OCI-M1 (cell line): Measurements from ENCODE around the gene ELSPBP1.
"Not testable (repeated sequence)": the region's sequence is repeated elsewhere in the genome, so short reads cannot be mapped to it uniquely, and the experiment has no call there.

Experiments
- DNase-seq: peaks from one replicate; lab custom pipeline; 2025; lab: John Stamatoyannopoulos, UW

Gene ELSPBP1

DNA sequence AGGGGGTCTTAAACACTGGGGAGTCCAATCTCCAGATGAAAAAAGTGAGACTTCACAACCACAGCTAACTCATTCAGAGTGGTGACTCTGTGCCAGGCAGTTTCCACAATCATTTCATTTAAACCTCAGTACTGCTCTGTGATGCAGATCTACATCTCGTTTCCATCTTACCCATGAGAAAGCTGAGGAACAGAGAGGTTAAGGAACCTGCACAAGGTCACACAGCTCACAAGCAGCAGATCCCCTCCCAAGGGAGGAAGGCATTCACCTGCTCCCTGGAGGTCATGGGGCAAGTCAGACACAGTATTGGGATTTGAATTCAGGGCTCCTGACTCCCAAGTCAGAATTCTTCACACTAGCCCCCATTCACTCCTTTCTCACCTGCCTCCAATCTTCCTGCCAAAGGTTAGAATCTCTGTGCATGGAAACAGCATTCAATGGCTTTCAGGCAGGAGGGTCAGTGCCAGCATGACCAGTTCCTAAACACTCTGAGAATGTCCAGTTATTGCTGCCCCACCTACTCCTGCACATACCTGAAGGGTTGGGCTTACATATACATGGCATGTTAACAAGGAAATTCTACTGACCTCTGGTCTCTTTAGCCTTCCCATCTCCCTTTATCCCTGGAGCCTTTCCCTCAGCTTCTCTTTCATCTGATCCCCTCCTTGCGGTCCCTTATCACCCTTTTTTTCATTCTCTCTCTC lies 47.6 kb downstream of the ELSPBP1 start:
- DNase-seq, result no peak

DNA sequence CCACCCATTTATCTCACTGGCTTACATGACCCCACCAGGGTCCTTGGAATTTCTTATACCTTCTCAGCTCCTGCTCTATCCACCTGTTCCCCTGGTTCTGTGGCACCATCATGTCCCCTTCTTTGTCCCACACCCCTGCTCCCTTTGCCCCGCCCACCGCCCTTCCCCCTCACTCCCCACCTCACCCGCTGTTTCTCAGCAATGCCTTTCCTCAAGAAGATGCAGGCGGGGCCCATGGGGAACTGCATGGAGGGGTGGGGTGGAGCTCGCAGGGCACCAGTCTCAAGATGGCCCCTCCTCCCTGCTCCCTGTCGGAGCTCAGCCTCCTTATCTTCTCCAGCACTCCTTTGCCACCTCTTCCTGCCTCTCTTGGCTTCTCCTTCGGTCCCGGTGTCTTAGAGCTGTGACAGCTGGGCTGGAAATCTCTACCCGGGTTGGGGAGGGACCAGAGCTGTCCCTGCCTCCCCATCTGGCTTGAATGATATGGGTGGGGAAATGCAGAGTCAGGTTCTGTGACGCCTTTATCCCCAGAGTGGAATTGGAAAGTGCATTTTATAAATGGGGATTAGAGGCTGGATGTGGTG lies 49.3 kb downstream of the ELSPBP1 start, which contains the start of gene CABP5:
TSS of gene CABP5 (minus strand) at position 405 of the 584 bp plus-strand sequence. CDS start at position 248, 157 bp downstream.
- peak; percentile 22 for DNase-seq

DNA sequence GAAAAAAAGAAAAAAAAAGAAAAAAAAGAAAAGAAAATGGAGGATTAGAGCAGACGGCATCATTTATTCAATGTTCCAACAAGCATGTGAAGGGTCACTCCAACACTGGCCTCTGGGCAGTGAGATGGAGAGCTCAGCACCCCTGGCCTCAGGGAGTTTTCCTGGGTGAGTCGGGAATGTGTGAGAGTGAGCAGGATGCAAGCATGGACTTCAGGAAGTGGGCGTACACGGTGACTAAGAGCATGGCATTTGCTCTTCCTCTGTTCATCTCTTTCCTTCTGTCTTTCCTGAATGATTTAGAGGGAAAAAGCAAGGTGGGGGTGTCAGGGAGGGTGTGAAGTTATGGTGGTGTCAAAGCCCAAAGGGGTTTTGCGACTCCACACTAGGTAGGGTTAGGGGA lies 50.1 kb downstream of the ELSPBP1 start:
- DNase-seq, result no peak

DNA sequence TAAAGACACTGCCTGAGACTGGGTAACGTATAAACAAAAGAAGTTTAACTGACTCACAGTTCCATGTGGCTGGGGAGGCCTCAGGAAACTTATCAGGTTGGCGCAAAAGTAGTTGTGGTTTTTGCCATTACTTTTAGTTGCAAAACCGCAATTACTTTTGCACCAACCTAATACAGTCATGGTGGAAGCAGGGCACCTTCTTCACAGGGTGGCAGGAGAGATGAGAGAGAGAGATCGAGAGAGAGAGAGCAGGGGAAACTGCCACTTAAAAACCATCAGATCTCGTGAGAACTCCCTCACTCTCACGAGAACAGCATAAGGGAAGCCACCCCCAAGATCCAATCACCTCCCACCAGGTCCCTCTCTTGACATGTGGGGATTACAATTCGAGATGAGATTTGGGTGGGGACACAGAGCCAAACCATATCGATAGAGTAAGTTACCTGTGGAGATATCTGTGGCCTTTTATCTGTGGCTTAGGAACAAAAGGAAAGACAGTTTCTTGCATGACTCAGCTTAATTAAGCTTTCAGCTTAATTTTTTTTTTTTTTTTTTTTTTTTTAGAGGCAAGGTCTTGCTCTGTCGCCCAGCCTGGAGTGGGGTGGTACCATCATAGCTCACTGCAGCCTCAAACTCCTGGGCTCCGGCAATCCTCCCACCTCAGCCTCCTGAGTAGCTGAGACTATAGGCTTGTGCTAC lies 57.1 kb downstream of the ELSPBP1 start:
- peak; percentile 73 for DNase-seq

DNA sequence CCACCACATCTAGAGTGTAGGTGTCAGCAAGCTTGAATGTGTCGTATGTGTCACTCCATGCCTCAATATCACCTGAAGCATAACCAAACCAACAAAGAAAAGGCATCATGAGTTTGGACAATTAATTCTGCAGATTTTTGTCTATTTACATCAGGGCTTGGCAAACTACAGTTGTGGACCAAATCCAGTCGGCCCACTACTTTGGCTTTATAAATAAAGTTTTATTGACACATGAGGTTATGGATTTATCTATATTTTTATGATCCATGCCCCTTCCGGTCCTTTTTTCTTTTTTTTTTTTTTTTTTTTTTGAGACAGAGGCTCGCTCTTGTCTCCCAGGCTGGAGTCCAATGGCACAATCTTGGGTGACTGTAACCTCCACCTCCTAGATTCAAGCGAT lies 58.6 kb downstream of the ELSPBP1 start:
- no peak for DNase-seq

DNA sequence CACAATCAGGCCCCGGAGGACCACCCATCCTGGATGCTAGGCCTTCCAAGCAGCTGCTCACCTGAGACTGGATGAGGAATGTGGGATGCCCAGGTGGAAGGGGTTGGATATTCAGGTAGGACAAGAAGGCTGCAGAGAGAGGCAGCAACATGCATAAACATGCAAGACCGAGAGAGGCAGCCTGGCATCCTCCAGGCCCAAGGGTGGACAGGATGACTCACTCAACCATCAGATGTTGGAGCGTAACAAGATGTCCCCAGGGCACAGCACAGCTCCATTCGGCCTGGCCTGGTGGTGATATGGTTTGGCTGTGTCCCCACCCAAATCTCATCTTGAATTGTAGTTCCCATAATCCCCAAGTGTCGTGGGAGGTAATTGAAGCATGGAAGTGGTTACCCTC lies 59.4 kb downstream of the ELSPBP1 start:
- no peak for DNase-seq

DNA sequence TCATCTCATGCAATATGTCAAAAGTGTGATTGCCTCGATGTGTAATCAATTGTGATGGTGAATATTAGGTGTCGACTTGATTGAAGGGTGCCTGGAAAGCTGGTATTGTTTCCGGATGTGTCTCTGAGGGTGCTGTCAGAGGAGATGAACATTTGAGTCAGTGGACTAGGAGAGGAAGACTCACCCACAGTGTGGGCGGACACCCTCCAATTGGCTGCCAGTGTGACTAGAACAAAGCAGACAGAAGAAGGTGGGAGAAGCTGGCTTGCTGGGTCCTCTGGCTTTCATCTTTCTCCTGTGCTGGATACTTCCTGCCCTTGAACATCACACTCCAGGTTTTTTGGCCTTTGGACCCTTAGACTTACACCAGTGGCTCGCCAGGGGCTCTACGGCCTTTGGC lies 64.9 kb downstream of the ELSPBP1 start:
- no peak for DNase-seq

DNA sequence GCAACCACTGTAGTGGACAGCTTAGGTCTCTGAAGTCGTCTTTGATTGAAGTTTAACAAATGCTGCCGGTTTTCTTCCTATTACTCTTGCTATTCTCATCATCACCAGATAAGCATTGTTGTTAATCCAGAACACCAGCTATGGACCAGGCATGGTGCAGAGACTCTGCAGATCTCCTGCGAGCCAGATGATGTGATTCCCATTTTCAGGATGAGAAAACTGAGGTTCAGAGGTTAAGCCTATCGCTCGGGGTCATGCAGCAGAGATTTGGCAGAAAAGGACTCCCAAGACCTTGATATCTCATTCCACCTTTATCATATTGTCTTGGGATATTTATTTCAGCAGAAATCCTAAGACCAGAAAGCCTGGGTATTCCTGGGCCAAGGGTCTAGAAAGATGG lies 65.9 kb downstream of the ELSPBP1 start:
- no peak for DNase-seq

DNA sequence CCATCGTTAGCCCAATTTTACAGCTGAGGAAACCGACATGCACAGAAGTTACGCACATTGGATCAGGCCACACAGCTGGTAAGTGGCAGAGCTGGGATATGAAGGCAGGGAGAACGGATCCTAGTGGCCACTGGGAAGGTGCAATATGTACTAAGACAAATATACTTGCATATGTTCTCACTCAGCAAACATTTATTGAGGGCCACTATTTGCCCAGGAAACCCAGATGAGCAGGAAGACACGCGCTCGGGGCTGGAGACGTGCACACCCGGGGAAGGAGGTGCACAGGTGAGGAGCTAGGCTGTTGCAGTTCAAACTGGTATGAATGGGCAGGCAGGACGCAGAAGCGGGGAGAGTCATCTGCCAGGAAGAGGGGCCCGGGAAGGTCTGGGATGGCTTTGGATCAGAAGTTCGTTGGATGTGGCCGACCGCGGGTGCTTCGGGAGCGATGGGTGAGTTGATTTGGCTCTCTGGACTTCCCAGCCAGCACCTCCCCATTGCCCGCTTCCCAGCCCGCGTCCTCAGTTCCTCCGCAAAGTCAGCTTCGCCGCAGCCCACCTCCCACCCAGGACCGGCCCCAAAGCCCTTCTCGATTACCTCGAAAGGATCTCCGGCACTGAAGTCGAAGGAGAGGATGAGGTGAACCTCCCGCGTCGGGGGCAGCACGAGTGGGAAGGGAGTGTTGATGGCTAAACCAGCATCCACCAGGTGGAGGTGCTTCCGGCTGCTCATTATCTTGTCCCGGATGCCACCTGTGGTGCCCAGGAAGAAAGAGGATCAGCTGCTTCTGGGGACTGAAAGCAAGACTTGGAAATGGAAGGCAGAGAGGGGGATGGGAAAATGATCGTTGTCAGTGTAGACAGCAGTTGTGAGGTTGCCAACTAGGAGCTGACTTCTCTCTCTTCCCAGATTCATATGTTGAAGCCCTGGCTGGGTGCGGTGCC lies 67.2 kb downstream of the ELSPBP1 start:
- DNase-seq, result no peak

DNA sequence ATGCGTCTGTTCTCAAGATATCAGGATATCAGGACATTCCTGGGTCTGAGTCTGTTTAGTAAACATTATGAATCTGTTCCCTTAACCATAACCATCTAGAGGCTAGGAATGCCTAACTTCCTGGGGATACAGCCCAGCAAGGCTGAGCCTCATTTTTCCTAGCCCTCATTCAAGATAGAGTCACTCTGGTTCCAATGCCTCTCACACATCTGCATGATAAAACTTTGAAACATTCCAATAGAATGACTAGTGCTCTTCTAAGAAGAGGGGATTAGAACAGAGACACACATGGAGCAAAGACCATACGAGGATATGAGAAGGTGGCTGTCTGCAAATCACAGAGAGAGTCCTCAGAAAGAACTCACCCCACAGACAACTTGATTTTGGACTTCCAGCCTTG lies 70.1 kb downstream of the ELSPBP1 start:
- DNase-seq, result no peak

DNA sequence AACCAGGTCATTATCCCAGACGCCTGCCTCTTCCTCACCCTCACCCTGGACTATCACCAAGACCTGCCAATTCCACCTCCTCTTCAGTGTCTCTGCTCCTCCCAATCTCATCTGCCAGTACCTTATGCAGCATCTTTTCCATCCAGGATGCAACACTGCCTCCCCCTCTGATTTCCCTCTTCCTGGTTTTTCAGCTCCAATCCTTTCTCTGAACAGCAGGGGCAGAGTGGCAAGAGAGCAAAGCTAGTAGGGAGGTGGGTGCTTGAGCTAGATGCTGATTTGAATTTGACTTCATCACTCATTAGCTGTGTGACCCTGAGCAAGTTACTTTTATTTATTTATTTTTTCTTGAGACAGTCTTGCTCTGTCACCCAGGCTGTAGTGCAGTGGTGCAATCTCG lies 75.0 kb downstream of the ELSPBP1 start:
- no peak for DNase-seq

DNA sequence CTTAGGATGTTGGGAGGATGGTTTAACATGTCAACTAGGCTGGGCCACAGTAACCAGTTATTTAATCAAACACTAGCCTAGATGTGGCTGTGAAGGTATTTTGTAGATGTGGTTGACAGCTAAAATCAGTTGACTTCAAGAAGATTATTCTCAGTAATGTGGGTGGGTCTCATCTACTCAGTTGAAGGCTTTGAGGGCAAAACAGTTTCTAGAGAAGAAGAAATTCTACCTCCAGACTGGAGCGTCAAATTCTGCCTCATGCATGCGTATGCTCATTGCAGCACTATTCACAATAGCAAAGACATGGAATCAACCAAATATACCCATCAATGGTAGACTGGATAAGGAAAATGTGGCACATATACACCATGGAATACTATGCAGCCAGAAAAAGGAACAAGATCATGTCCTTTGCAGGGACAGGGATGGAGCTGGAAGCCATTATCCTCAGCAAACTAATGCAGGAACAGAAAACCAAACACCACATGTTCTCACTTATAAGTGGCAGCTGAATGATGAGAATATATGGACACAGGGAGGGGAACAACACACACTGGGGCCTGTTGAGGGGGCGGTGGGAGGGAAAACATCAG lies 75.8 kb downstream of the ELSPBP1 start:
- DNase-seq, result not testable (repeated sequence)
